ENCODE data around the gene KRTAP5-7.
"Not testable (repeated sequence)": the region's sequence is repeated elsewhere in the genome, so short reads cannot be mapped to it uniquely, and the experiment has no call there.

KRTAP5-7 gene

GRCh38 chr11:71496421-71496820, 30.6 kb upstream of the KRTAP5-7 start:
- DNase-seq = no peak

GRCh38 chr11:71498091-71498490, 29.0 kb upstream of the KRTAP5-7 start:
- DNase-seq = no peak

DNA sequence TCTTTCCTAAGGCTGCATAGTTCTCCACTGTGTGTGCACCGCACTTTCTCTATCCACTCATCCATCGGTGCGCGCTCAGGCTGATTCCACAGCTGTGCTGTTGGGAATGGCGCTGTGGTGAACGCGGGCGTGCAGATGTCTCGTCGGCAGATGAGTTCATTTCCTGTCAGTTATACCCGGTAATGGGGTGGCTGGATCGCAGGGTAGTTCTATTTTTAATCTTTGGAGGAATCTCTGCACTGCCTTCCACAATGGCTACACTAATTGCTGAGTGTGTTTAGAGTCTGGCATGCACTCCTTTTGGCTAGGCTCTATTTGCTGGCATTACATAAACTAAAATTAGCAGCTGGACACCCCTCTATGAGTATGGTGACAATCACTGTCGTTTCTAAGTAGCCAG, 27.9 kb upstream of the KRTAP5-7 start:
- DNase-seq = no peak

DNA sequence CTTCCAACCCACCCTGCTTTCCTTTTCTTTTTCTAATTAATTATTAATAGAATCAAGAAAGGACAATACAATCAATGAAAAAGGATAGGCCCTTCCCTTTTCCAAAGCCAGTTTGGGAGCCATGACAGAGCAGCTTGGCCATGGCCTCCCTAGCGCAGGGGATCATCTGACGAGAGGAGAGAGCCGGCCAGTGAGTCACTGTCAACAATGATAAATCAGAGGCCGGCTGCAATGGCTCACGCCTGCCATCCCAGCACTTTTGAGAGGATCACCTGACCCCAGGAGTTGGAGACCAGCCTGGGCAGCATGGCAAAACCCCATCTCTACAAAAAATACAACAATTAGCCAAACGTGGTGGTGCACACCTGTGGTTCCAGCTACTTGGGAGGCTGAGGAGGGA, 27.5 kb upstream of the KRTAP5-7 start:
- no peak for DNase-seq

GRCh38 chr11:71500601-71501021, 26.5 kb upstream of the KRTAP5-7 start:
- no peak for DNase-seq

DNA sequence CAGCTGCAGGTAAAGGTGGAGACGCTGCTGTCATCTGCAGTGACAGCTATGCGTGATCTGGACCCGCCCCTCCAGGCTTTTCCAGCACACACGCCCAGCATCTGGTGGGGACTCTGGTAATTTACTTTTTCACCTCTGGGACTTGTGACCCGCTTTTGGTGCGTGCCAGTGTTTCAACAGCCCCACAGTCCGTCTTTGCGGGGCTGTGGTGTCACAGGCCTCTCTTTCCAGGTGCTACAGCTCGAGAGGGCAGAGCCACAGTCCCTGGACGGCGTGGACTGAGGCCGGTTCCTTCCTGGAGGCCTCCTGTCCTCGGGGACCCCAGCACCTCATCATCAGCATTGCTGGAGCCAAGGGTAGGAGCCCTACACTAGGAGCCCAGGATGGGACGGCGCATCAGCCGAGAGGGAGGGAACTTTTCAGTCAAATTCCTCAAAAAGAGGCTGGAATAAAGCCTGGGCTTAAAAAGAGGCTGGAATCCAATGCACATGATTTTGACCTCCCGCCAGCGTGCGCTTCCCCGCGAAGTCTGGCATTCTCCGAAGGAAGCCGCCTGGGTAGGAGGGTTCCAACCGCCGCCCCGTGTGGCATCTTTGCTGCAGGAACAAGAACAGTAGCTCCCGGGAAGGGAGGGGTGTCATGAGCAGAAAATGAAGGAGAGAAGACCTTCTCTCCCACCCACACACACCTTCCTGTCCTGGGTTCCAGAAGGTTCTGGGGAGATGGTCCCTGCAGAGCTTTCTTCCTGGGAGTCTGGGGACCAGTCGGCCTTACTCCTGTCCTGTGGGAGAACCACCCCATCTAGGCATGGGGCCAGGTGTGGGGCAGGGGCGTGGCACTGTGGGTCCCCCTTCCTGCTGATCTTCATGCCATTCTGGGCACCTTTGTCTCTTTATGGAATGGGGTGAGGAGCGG, 25.7 kb upstream of the KRTAP5-7 start:
- no peak for DNase-seq

- no peak for DNase-seq
Measured at GRCh38 chr11:71502026-71502425, 25.0 kb upstream of the KRTAP5-7 start.

DNA sequence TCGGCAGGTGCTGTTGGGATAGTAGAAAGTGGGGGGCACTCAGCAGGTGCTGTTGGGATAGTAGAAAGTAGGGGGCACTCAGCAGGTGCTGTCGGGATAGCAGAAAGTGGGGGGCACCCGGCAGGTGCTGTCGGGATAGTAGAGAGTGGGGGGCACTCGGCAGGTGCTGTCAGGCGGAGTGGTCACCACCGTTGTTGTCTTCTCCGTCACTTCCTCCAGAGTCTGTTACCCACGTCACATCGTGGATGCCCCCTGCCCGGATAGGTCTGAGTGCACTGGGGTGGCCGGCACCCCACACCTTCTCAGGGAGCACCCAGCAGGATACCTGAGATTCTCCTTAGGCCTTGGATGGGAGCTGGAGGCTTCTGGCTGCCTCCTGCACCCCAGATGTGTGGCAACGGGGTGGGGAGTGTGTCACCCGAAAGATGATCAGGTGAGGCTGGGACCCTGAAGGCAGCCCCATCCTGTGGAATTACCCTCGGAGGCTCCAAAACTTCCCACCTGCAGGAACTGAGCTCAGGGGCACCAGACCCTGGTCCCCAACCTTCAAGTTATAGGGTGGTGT, 24.1 kb upstream of the KRTAP5-7 start:
- no peak for DNase-seq

DNA sequence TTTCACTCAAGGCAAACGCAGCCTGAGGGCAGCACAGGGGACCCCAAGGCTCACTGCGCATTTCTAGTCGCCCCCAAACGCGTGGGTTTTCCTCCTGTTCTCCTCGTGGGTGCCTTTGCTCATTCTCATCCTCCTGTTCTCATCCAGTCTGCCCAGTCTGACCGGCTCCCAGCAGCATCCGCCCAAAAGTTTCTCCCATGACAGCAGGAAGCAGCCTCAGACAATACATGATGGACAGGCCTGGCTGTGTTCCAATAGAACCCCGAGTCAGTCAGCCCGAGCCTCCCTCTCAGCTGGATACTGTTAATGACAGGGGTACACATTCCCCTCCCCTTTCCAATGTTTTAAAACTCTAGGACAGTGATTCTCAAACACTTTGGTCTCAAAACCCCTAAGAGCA, 22.5 kb upstream of the KRTAP5-7 start:
- no peak for DNase-seq

DNA sequence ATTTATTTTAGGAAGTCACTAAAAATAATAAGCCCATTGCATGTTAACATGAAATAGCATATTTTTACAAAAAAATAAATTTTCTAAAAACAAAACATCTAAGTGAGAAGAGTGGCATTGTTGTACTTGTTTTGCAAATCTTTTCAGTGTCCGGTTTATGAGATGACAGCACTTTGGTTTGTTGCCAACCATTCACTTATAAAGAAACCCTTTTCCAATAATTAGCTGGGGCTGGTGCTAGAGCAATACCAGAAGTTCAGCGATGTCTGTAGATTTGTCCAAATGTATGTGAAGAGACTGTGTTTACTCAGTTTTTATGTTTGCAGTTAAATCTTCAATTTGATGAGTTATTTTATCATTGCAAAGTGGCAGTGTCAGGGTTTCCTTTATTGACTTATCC, 22.1 kb upstream of the KRTAP5-7 start:
- DNase-seq = no peak

DNA sequence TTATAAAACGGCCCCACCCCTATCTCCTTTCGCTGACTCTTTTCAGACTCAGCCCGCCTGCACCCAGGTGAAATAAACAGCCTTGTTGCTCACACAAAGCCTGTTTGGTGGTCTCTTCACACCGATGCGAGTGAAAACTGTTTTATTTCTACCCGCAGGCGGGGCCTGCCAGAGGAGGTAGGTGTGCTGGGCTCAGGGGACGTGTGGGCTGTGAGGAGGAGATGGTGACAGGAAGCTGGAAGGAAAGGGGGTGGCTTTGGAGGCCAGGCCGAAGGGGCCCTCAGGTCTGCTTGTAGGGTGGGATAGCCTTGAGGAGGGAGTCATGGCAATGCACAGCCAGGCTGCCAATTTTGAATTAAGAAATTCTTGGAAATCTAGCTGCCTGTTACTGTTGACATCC, 21.3 kb upstream of the KRTAP5-7 start:
- DNase-seq = no peak

DNA sequence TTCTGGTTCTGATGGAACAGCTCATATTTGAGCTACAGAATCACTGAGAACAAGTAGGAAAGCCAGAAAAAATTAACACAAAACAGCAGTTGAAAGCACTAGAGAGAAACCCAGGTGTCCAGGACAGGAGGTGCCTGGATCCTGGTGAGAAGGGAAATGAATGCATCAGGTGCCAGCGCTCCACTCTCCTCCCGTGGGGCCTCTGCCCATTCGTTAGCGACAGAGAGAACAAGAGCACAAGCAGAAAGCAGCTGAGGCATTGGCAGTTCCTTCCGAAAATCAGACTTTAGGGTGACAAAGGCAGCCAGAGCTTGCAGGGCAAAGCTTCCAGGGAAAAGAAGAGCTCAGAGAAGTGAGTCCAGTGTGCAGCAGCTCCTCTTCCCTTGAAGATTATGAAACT, 20.0 kb upstream of the KRTAP5-7 start:
- no peak for DNase-seq

GRCh38 chr11:71518506-71519471, 8.3 kb upstream of the KRTAP5-7 start:
- no peak for DNase-seq

- no peak for DNase-seq
Measured at GRCh38 chr11:71519546-71519945, 7.5 kb upstream of the KRTAP5-7 start.

DNA sequence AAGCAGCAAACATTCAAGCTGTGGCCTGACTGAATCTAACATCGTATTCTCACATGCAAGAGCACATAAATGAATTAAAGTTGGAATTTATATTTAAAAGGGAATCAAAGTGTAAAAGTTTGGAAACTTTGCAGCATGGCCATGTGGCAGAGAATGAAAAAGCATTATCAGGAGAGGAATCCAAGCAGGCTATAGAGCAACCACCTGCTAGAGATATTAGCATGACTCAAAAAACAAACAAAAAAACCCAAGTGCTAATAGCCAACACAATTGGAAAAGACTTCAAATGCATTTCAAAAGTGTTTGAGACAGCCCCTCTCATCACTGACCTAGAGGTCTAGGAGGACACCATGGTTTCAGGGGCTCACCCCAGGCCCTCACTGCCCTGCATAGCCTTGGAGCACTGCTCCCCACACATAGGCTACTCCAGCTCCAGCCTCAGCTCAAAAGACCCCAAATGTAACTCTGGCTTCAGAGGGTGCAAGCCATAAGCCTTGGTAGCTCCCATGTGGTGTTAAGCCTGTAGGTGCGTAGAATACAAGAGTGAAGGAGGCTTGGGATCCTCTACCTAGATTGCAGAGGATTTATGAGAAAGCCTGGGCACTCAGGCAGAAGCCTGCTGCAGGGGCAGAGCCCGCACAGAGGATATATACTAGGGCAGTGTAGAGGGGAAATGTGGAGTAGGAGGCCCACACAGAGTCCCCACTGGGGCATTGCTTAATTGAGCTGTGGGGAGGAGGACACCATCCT, 1.7 kb upstream of the KRTAP5-7 start:
- no peak for DNase-seq

GRCh38 chr11:71525938-71526495, 1.1 kb upstream of the KRTAP5-7 start:
- no peak for DNase-seq

DNA sequence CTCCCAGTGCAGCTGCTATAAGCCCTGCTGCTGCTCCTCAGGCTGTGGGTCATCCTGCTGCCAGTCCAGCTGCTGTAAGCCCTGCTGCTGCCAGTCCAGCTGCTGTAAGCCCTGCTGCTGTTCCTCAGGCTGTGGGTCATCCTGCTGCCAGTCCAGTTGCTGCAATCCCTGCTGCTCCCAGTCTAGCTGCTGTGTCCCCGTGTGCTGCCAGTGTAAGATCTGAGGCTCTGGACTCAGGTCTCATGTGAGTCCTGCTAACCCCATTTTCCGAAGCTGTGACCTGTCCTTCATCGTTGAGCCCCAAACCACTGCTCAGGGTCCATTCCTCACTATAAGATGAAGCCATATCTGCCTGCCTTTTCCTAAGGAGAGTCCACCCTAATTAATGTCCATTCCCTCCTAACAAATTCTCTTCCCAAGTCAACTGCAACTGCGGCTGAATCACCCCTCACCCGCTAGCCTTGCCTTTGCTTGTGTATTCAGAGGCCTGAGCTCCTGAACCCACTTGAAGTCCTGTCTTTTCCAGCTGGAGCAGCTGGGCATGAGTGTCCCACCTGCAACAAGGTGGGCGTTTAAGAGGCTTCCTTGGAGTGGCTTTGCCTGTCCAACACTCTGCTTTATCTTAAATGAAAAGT, 626 bp downstream of the KRTAP5-7 start:
- no peak for DNase-seq

GRCh38 chr11:71530602-71531001, 3.5 kb downstream of the KRTAP5-7 start:
- no peak for DNase-seq

- DNase-seq = no peak
Measured at GRCh38 chr11:71532036-71532610, 5.1 kb downstream of the KRTAP5-7 start.

GRCh38 chr11:71534711-71535608, 7.9 kb downstream of the KRTAP5-7 start:
- DNase-seq = not testable (repeated sequence)

Data from fibroblast of skin of scalp (primary cell).